AG08395 (cell line): Measurements from ENCODE around the gene MYCBP.

ENCODE experiments used
- DNase-seq: peaks from one replicate; pipeline ENCODE4 v3.0.0; 2012; ENCODE audit warnings: mixed read lengths, low spot score

MYCBP gene

GRCh38 chr1:38820860-38821259 lies 52.3 kb downstream of the MYCBP start:
- DNase-seq, result no peak

- no peak for DNase-seq
Observed at GRCh38 chr1:38819516-38819915, 53.6 kb downstream of the MYCBP start.

GRCh38 chr1:38819040-38819439 lies 54.1 kb downstream of the MYCBP start:
- DNase-seq, result no peak

- peak; percentile 43 for DNase-seq
Observed at GRCh38 chr1:38818175-38818976, 54.8 kb downstream of the MYCBP start.

- no peak for DNase-seq
Observed at GRCh38 chr1:38817267-38818174, 55.6 kb downstream of the MYCBP start.

- DNase-seq, result no peak
Observed at GRCh38 chr1:38815903-38816627, 57.1 kb downstream of the MYCBP start.

- no peak for DNase-seq
Observed at GRCh38 chr1:38814984-38815464, 58.1 kb downstream of the MYCBP start.

- no peak for DNase-seq
Observed at GRCh38 chr1:38814444-38814983, 58.6 kb downstream of the MYCBP start.

- no peak for DNase-seq
Observed at GRCh38 chr1:38812981-38813380, 60.2 kb downstream of the MYCBP start.
